Mucosa of stomach (tissue), 1 donor: ENCODE measurements around the gene LIF.

Source experiments
- H3K27me3 ChIP-seq: one replicate; pipeline ENCODE4 v1.7.0; 2013; ENCODE audit warnings: mild to moderate bottlenecking, low read length; ENCODE audit not compliant: control insufficient read depth, insufficient read depth
- H3K36me3 ChIP-seq: one replicate; pipeline ENCODE4 v1.7.0; 2013; ENCODE audit warnings: low read length; ENCODE audit not compliant: control insufficient read depth, insufficient read depth
- H3K4me1 ChIP-seq: one replicate; pipeline ENCODE4 v1.7.0; 2013; ENCODE audit warnings: mild to moderate bottlenecking, low read length; ENCODE audit not compliant: control insufficient read depth, insufficient read depth
- H3K4me3 ChIP-seq: one replicate; pipeline ENCODE4 v1.7.0; 2013; ENCODE audit warnings: low read length
- H3K9ac ChIP-seq: one replicate; pipeline ENCODE4 v1.7.0; 2013; ENCODE audit warnings: mild to moderate bottlenecking, low read length, moderate library complexity
- H3K9me3 ChIP-seq: one replicate; pipeline ENCODE4 v1.7.0; 2013; ENCODE audit warnings: mild to moderate bottlenecking, low read length, moderate library complexity; ENCODE audit not compliant: control insufficient read depth
- donor health status: Pancreatic carcinoma.

The LIF gene

GRCh38 chr22:30267382-30268302, 21.1 kb upstream of the LIF start:
- H3K4me3 ChIP-seq = no peak overlapping the region
- no peak overlapping the region for H3K9ac ChIP-seq
- no peaks in the 10 kb centered on the region for H3K9me3 ChIP-seq
- H3K4me1 ChIP-seq = peaks cover 4% of the 10 kb centered on the region
- H3K36me3 ChIP-seq = no peaks in the 10 kb centered on the region
- no peaks in the 10 kb centered on the region for H3K27me3 ChIP-seq

GRCh38 chr22:30266445-30267381, 20.2 kb upstream of the LIF start, which contains the start of gene OSM:
Gene OSM, minus strand, starts transcription at chr22:30266851. Its CDS starts 52 bp downstream, at chr22:30266799.
- Histone ChIP-seq H3K4me1 (peaks cover 4% of the 10 kb centered on the region), H3K36me3 (no peaks in the 10 kb centered on the region), H3K9ac (peak within 1 kb of the TSS; percentile 7), H3K27me3 (no peaks in the 10 kb centered on the region), H3K4me3 (no peak within 1 kb of the TSS), H3K9me3 (no peaks in the 10 kb centered on the region)

- H3K9ac ChIP-seq = peak overlapping the region; percentile 7
- no peaks in the 10 kb centered on the region for H3K9me3 ChIP-seq
- H3K4me3 ChIP-seq = no peak overlapping the region
- H3K27me3 ChIP-seq = no peaks in the 10 kb centered on the region
- no peaks in the 10 kb centered on the region for H3K36me3 ChIP-seq
- peaks cover 4% of the 10 kb centered on the region for H3K4me1 ChIP-seq
Measured at GRCh38 chr22:30265823-30266444, 19.4 kb upstream of the LIF start.

- no peak overlapping the region for H3K4me3 ChIP-seq
- no peaks in the 10 kb centered on the region for H3K36me3 ChIP-seq
- H3K9ac ChIP-seq = no peak overlapping the region
Measured at GRCh38 chr22:30265131-30265720, 18.7 kb upstream of the LIF start.

DNA sequence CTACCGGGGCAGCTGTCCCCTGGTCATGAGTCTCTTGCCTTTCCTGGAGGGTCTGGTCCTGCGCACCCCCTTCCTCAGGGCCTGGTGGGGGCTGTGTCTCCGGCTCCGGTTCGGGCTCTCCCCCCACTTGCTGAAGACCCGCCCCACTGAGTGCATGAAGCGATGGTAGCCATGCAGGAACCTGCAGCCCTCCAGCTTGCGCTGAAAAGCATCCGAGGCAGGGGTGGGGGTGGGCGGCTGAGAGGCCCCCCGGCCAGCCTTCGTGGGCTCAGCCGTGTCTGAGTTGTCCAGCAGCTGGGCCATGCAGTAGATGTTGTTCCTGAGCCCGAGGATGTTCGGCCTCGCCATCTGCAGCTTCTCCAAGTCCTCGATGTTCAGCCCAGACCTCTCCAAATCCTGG, 17.3 kb upstream of the LIF start:
- H3K4me3 ChIP-seq = no peak overlapping the region
- peaks cover 4% of the 10 kb centered on the region for H3K4me1 ChIP-seq
- no peaks in the 10 kb centered on the region for H3K36me3 ChIP-seq
- H3K9me3 ChIP-seq = no peaks in the 10 kb centered on the region
- no peaks in the 10 kb centered on the region for H3K27me3 ChIP-seq
- H3K9ac ChIP-seq = no peak overlapping the region

More at GRCh38 chr22:30265131-30265720, 18.7 kb upstream of the LIF start:
- Histone ChIP-seq H3K4me1 (peaks cover 4% of the 10 kb centered on the region), H3K9me3 (no peaks in the 10 kb centered on the region), H3K27me3 (no peaks in the 10 kb centered on the region)

DNA sequence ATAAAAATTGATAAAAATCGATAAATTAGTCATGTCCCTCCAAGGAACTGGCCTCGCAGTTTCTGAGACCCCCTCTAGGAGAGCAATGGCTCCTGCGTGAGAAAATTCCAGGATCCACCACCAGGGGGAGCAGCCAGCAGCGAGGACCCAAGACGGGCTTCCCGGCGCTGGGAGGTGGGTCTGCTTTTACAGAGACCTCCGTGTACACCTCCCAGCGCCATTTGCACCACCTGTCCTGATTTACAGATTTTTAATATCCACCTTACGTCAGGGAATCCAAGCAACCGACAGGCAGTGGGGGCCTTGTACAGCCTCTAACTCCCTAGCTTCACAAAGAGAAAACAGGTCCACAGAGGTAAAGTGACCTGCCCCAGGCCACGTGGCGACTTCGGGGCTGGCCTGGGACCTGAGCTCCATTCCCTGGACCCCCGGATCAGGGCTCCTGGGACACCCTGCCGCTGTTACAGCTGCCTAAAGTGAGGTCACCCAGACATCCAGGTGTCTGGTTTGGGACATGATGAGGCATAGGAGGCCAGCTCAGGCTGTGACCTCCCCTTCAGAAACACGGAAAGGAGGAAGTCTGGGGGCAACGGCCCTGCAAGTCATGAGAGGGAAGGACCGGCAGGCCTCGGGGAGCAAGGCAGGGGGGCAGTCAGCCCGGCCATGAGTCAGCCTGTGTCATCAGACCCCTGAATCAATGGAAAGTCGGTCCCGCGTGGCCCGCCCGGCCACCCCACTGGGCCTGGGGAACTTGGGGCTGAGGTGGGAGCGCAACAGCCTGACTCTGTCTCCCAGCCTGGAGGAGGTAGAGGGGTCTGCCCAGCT, 16.6 kb upstream of the LIF start:
- no peaks in the 10 kb centered on the region for H3K27me3 ChIP-seq
- peak overlapping the region; percentile 38 for H3K9ac ChIP-seq
- H3K9me3 ChIP-seq = no peaks in the 10 kb centered on the region
- H3K36me3 ChIP-seq = no peaks in the 10 kb centered on the region
- H3K4me3 ChIP-seq = no peak overlapping the region
- peaks cover 4% of the 10 kb centered on the region for H3K4me1 ChIP-seq

DNA sequence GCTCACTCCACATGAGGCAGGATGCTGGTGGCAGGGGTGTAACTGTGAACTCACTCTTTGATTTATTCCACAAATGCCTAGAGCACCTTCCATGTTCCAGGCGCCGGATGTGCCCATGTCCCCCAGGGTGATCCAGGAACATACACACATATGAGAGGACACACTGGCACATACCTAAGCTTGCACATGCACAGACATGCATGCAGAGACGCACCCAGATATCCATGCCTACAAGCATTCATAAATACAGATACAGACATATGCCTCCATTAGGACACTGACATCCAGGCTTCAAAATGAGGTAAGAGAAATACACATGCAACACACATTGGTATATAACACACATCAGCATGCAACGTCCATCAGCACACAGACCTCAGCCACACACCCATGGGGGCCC, 15.6 kb upstream of the LIF start:
- peaks cover 4% of the 10 kb centered on the region for H3K4me1 ChIP-seq
- H3K27me3 ChIP-seq = no peaks in the 10 kb centered on the region
- no peaks in the 10 kb centered on the region for H3K36me3 ChIP-seq
- no peak overlapping the region for H3K4me3 ChIP-seq
- H3K9ac ChIP-seq = no peak overlapping the region
- H3K9me3 ChIP-seq = no peaks in the 10 kb centered on the region

DNA sequence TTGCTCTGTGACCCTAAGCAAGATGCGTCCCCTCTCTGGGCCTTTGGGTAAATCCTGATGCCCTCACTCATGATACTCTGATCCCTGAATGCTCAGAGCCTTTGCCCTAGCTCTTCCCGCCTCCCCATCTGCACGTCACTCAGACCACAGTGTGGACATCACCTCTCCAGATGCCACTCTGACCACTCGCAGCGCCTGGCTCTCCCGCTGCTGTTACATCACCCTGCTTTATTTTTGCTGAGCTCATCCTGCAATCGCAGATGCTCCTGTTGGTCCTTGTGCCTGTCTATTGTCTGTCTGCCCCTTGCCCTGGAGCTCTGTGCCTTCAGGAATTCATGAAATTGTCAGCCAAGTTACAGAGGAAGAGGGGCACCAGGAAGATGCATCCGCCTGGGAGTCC, 14.6 kb upstream of the LIF start:
- H3K9ac ChIP-seq = no peak overlapping the region
- no peak overlapping the region for H3K4me3 ChIP-seq

GRCh38 chr22:30260682-30261081, 14.1 kb upstream of the LIF start:
- Histone ChIP-seq H3K4me1 (peaks cover 12% of the 10 kb centered on the region), H3K9me3 (no peaks in the 10 kb centered on the region), H3K27me3 (no peaks in the 10 kb centered on the region), H3K9ac (no peak overlapping the region), H3K36me3 (no peaks in the 10 kb centered on the region), H3K4me3 (no peak overlapping the region)

More for the DNA sequence above, 14.6 kb upstream of the LIF start:
- Histone ChIP-seq H3K27me3 (no peaks in the 10 kb centered on the region), H3K36me3 (no peaks in the 10 kb centered on the region), H3K9me3 (no peaks in the 10 kb centered on the region), H3K4me1 (peaks cover 8% of the 10 kb centered on the region)

- no peaks in the 10 kb centered on the region for H3K27me3 ChIP-seq
- H3K4me3 ChIP-seq = no peak overlapping the region
- peaks cover 14% of the 10 kb centered on the region for H3K4me1 ChIP-seq
- H3K36me3 ChIP-seq = no peaks in the 10 kb centered on the region
- no peaks in the 10 kb centered on the region for H3K9me3 ChIP-seq
- no peak overlapping the region for H3K9ac ChIP-seq
Measured at GRCh38 chr22:30260276-30260675, 13.7 kb upstream of the LIF start.

- H3K27me3 ChIP-seq = peaks cover 6% of the 10 kb centered on the region
- H3K4me3 ChIP-seq = no peak overlapping the region
- peaks cover 36% of the 10 kb centered on the region for H3K4me1 ChIP-seq
Measured at GRCh38 chr22:30254314-30254713, 7.8 kb upstream of the LIF start.

More at GRCh38 chr22:30254314-30254713, 7.8 kb upstream of the LIF start:
- Histone ChIP-seq H3K36me3 (no peaks in the 10 kb centered on the region), H3K9ac (no peak overlapping the region), H3K9me3 (no peaks in the 10 kb centered on the region)
